Esophagus squamous epithelium (tissue), 5 donors: Measurements from ENCODE around the gene RBM20. TPM values are rescaled to one million over a fixed set of nuclear protein-coding genes. Genes with fewer than 3 reads are reported as not detected.

Experiments
- DNase-seq: peaks from one replicate; lab custom pipeline; 2025; lab: John Stamatoyannopoulos, UW
- H3K27ac ChIP-seq, 4 donors: fragments of 200-600 bp; sonication (generic); one replicate each; pipeline ENCODE4 v1.5.1; 2016 to 2019; ENCODE audit warnings: mild to moderate bottlenecking in 1 of 4
- H3K27me3 ChIP-seq, 4 donors: fragments of 200-600 bp; sonication (generic); 1 replicate in 3 of 4; 2 replicates in 1 of 4; pipeline versions ENCODE4 v1.5.1 to v1.6.0; 2017 to 2021; ENCODE audit warnings: antibody characterized with exemption in 1 of 4
- H3K36me3 ChIP-seq, 3 donors: fragments of 200-600 bp; sonication (generic); one replicate each; pipeline ENCODE4 v1.5.1; 2016 to 2019
- H3K4me1 ChIP-seq, 3 donors: fragments of 200-600 bp; sonication (generic); one replicate each; pipeline ENCODE4 v1.5.1; 2017 to 2019
- H3K4me3 ChIP-seq, 4 donors: fragments of 200-600 bp; sonication (generic); 1 replicate in 3 of 4; 2 replicates in 1 of 4; pipeline ENCODE4 v1.5.1; 2016 to 2019; ENCODE audit warnings: mild to moderate bottlenecking in 2 of 4, moderate library complexity in 1 of 4
- H3K9me3 ChIP-seq, 3 donors: fragments of 200-600 bp; sonication (generic); one replicate each; pipeline ENCODE4 v1.5.1; 2016 to 2019
- CTCF ChIP-seq, 6 experiments: fragments of 450-650 bp in 4 of 6; fragments of 200-600 bp in 2 of 6; sonication (generic) in 2 of 6; IDR thresholded peaks; one replicate each; pipeline ENCODE4 v1.5.1; 2016 to 2019; ENCODE audit warnings: antibody characterized with exemption in 6 of 6, mild to moderate bottlenecking in 4 of 6, moderate library complexity in 4 of 6
- POLR2A ChIP-seq, 4 donors: fragments of 450-650 bp; IDR thresholded peaks; one replicate each; pipeline ENCODE4 v1.6.1; 2017; ENCODE audit warnings: antibody characterized with exemption in 4 of 4, mild to moderate bottlenecking in 4 of 4, moderate library complexity in 3 of 4
- WGBS, 2 donors: methylation state at CpG; one replicate each; pipeline ENCODE4 v1.1.5; 2018; 5-methylcytosine and 5-hydroxymethylcytosine counted together
- intact Hi-C: fragments of 100-400 bp; cut with DNase I; formaldehyde crosslinking; loops from one replicate; pipeline ENCODE4 v1.15.0; 2022
- total RNA-seq, 4 donors: library from RNA; depleted of rRNA; stranded (reverse); fragments of >200 nt; gene quantifications; one replicate each; pipeline ENCODE4 v1.1.0, GENCODE V29; 2016
- donor health status: DM: yes; HTN: yes; CAD: no.

Gene RBM20
- total RNA-seq, 4 donors from 2014 or later, result 2.1 to 10.3 (median 3.7) TPM

DNA sequence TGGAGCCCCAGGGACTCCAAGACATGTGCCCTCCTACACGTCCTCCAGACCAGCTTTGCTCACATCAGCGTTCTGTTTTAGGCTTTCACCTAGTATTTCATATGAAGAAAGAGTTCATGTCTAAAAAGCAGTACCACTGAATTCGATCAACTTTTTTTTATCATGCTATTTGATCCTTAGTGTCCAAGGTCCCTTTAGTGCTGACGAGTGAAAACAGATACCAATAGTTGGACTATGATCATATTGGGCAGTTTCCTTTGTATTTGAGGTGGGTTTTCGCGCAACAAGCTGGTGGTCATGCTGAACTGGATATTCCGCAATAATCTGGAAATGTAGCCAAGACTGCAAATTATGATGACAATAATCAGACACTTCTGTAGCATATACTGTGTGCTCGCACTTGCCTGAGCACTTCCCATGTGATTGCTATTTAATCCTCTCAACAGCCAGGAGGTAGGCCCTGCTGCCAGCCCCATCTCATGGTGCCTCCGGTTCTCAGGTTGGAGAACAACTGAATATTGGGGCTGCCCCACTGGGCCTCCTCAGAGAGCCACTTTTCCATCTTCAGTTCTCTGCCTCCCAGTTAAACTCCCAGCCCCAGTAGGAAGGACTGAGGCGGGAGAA is 65.9 kb downstream of the RBM20 start:
- no peak for DNase-seq
- intact Hi-C loops, result no loop called here
- 91 to 93% methylated on average over 8 to 9 of the region's 10 CpGs for WGBS, 2 donors
- Histone ChIP-seq H3K4me1 (no peaks in the 10 kb centered on the region), H3K36me3 (no peaks in the 10 kb centered on the region), H3K27ac (no peak overlapping the region), H3K27me3 (no peaks in the 10 kb centered on the region), H3K4me3 (no peak overlapping the region), H3K9me3 (no peaks in the 10 kb centered on the region)
- no peak for TF ChIP-seq CTCF (IDR thresholded peaks at IDR 0.05)
- TF ChIP-seq POLR2A (IDR thresholded peaks at IDR 0.05), result no peak

- Histone ChIP-seq H3K36me3 (no peaks in the 10 kb centered on the region), H3K27ac (no peak overlapping the region), H3K9me3 (no peaks in the 10 kb centered on the region), H3K4me1 (no peaks in the 10 kb centered on the region), H3K27me3 (no peaks in the 10 kb centered on the region), H3K4me3 (no peak overlapping the region)
- TF ChIP-seq POLR2A (IDR thresholded peaks at IDR 0.05) (no peak), CTCF (IDR thresholded peaks at IDR 0.05) (no peak)
- intact Hi-C loops, result no loop called here
- WGBS, 2 donors, result 96% methylated on average over 4 of the region's 5 CpGs; no CpG with 5 or more reads in 1 of the 2 donors
- DNase-seq, result no peak
Observed at GRCh38 chr10:110710621-110711020, 66.5 kb downstream of the RBM20 start.

DNA sequence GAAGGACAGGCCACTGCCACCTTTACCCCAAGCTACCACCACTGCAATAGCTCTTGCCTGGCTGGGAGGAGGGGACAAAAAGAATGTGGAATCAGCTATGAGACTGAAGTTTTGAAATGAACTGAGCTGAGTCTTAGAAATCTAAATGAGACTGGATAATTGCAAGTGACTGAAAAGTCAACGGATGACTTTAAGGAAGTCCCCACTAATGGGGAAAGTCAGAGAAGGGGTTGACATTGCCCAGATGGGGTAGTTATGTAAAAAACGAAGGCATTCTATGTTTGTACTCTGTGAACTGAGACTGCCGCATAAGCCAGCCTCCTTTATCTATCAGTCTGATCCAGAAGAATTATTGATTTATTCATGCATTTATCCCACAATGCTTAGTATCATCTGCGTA is 67.2 kb downstream of the RBM20 start:
- no peaks in the 10 kb centered on the region for H3K4me1 ChIP-seq
- DNase-seq, result no peak
- no peak overlapping the region for H3K27ac ChIP-seq
- H3K9me3 ChIP-seq, result no peaks in the 10 kb centered on the region
- H3K27me3 ChIP-seq, result no peaks in the 10 kb centered on the region
- H3K4me3 ChIP-seq, result no peak overlapping the region
- intact Hi-C loops, result no loop called here
- TF ChIP-seq POLR2A (IDR thresholded peaks at IDR 0.05) (no peak), CTCF (IDR thresholded peaks at IDR 0.05) (no peak)
- 75 to 78% methylated on average over 4 of the region's 4 CpGs for WGBS, 2 donors
- no peaks in the 10 kb centered on the region for H3K36me3 ChIP-seq

GRCh38 chr10:110714356-110714755 is 70.2 kb downstream of the RBM20 start:
- Histone ChIP-seq H3K27me3 (no peaks in the 10 kb centered on the region), H3K4me3 (no peak overlapping the region), H3K4me1 (no peaks in the 10 kb centered on the region), H3K36me3 (no peaks in the 10 kb centered on the region), H3K27ac (no peak overlapping the region), H3K9me3 (no peaks in the 10 kb centered on the region)
- TF ChIP-seq POLR2A (IDR thresholded peaks at IDR 0.05) (no peak), CTCF (IDR thresholded peaks at IDR 0.05) (no peak)
- no peak for DNase-seq
- intact Hi-C loops, result no loop called here

DNA sequence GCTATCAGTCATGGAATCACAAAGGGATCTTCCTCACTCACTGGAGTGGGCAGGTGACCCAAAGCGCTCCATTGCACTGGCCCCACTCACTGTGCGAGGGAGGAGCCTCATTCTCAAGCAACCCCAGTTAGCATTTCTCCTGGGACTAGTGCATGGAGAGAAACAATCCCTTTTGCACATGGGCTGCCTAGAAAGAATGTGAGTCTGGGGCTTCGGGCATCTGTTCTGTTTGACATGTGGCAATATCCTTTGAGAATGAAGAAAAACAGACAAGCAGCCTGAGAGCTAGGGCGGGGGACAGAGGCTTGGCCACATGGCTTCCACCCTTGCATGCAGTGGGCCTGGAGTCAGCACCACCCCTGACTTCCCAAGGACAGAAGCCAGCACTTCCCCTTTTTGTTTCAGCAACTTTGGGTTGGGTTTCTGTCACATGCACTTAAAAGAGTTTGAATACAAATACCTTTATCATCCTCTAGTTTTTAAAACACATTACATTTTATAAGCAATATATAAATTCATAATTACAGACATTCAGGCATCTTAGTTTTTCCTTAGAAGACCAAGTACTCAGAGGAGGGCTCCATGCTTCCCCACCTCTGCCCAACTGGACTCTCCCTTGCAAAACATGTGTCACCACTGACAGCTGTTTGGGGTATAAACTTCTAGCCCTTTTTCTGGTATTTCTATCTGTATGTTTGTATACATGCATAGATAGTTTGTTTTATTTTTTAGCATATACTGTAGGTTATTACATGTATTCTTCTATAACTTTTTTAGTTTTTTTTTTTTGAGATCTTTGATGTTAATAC is 73.8 kb downstream of the RBM20 start:
- Histone ChIP-seq H3K4me1 (no peaks in the 10 kb centered on the region), H3K4me3 (no peak overlapping the region), H3K9me3 (no peaks in the 10 kb centered on the region), H3K27me3 (no peaks in the 10 kb centered on the region), H3K36me3 (no peaks in the 10 kb centered on the region), H3K27ac (no peak overlapping the region)
- TF ChIP-seq POLR2A (IDR thresholded peaks at IDR 0.05) (no peak), CTCF (IDR thresholded peaks at IDR 0.05) (no peak)
- 73 to 76% methylated on average over 1 to 4 of the region's 4 CpGs for WGBS, 2 donors
- DNase-seq, result no peak
- intact Hi-C loops, result no loop called here
